ENCODE results near the gene SAMD10.

- TF ChIP-seq CTCF (IDR thresholded peaks at IDR 0.05; ENCODE audit: control extremely low read depth in 1 of 3, insufficient read depth in 1 of 3, low read depth in 1 of 3, low read length in 3 of 3) (no peak), POLR2AphosphoS5 (IDR thresholded peaks at IDR 0.05; ENCODE audit: low read depth, low read length) (no peak), CEBPB (IDR thresholded peaks at IDR 0.05; ENCODE audit: low read depth, low read length) (no peak), KDM5A (IDR thresholded peaks at IDR 0.05; ENCODE audit: low read length) (no peak), HDAC6 (IDR thresholded peaks at IDR 0.05; ENCODE audit: low read depth, low read length) (no peak), SP2 (IDR thresholded peaks at IDR 0.05; ENCODE audit: low read length) (no peak)
Observed at GRCh38 chr20:63959699-63960075, 19.8 kb downstream of the SAMD10 start.

Measured in H1 (cell line).